GM19395 (cell line): ENCODE data around the gene ZBP1.

Experiments
- ATAC-seq: cut with Tn5 transposase; IDR thresholded peaks from one replicate; pipeline ENCODE4 v1.9.1; 2021; ENCODE audit warnings: mild to moderate bottlenecking, moderate library complexity; ENCODE audit not compliant: unreplicated experiment

ZBP1 gene

DNA sequence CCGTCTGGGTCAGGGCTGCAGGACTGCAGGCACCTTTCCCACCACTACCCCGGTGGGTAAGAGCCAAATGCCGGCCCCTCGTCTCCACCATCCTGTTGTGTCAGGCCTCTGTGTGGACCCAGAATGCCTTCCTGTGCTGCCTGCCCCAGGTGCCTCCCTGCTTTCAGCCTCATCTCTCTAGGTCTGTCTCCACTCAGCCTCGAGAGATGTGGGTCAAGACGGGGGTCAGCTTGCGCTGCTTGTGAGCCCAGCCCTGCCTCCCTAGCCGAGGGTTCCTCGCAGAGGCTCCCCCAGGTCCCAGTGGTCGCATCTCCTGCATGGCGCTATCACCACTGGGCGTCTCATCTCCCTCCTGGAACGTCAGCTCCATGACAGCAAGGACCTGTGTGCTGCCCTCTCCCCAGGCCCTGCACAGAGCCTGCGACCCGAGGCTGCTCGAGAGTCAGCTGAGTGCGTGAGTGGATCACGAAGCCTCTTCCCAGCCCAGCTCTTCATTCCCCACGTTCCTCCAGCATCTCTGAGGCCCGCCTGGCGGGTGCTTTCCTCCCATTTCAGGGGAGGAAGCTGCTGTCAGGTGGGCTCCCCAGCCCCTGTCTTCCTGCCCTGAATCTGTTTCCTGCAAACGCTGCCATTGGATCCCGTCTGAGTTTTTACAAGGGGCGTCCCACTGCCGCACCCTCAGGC is 38.7 kb upstream of the ZBP1 start:
- no peak for ATAC-seq

DNA sequence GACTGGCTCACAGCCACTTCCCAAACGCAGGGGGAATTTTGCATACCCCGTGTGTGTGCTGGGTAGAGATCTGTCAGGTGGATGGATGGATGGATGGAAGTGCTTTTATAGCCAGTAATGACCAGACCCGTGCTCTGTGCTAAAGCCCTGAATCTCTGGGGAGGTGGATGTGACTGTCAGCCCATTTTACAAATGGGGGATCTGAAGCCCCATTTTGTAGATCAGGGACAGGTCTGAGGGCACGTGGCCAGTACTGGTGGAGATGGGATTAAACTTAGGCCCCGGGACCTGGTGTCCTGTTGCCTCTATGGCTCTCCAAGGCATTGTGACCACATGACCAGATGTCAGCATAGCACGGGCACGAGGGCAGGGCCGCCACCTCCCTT is 38.2 kb upstream of the ZBP1 start:
- no peak for ATAC-seq

DNA sequence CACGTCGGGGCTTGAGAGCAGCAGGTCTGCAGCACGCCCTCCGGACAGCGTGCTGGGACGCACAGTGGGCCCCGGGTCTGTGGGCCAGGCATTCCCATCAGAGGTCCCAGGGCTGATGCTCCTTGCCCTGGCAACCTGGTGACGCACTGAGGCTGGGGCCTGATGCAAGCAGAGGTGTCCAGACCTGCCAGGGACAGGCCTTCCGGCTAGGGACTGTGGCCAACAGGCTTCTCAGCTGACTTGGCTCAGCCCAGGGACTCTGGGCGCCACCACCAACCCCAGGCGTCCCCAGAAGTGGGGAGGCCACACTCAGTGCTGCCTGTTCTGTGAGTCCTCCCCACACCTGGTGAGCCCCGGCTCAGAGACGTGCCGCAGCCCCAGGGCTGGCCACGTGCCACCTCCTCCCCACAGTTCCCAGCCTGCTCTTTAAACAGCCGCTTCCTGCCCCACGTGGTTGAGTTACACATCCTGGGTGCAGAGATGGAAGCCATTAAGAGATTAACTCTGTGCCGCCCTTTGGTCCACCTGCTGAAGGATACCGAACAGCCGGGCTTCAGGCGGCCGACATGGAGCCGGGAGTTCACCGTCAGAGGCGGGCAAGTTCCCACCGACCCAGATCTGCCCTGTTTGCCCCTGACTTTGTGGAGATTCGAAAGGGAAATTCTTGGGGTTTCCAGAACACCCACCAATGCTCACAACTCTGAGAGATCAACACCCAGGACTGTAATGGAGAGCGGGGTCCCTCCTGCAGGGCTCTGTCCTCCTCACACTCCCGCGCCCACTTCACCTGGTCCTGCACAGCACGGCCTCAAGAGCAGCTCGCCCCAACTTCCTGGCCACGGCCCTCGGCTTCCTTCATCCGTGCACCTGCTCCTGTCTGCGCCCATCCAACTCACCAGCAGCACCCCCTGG is 37.6 kb upstream of the ZBP1 start:
- no peak for ATAC-seq

DNA sequence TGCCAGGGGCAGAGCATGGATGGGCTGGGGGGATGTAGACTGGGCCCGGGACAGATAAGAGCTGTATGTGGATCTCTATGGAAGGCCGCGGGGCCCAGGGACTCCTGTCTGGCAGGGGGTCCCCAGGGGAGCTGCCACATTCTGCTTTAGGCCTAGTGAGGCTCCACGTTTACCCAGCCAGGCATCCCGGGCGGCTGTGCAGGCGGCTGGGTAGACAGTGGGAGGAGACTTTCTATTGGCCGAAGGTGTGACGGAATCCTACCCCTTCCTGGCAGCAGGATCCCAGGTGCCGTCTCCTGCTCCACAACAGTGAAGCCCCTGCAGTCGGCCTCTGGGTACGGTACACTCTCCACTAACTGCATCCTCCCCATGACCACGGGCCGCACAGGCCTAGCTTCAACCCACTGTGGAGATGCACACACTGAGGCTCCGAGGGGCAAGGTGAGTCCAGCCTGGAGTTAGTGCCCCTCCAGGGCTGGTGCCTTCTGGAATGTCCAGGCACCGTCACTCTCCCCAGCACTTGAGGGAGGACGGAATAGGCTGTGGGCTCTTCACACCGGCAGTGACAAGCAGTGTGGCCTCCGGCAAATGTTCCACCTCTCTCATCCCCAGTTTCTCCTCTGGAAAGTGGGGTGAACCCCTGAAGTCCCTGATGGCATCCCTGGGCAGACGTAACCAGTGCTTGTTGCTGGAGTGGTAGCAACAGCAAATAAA is 36.8 kb upstream of the ZBP1 start:
- ATAC-seq: no peak

DNA sequence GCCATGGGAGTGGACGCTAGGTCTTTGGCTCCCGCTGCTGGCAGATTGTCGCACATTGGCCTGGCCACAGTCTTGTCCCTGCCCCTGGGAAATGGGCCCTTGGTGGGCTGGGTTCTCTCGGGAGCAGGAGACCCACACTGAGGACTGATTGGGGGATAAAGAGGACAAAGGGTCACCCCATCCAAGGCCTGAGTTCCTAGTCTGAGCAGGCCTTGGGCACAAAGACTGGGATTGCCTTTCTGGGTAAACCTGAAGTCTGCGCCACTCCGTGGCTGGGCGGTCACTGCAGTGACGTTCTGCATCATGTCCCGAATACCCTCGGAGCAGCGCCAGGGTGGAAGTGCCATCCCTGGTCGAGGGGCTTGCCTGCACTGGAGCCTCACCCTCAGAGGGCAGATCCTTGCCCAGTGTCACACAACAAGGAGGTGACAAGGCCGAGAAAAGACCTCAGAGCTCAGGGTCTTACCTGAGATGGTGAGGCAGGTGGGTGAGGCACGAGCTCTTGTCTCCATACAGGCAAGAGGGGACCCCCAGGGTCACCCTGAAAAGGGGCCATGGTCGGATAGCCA is 36.1 kb upstream of the ZBP1 start:
- ATAC-seq: no peak

DNA sequence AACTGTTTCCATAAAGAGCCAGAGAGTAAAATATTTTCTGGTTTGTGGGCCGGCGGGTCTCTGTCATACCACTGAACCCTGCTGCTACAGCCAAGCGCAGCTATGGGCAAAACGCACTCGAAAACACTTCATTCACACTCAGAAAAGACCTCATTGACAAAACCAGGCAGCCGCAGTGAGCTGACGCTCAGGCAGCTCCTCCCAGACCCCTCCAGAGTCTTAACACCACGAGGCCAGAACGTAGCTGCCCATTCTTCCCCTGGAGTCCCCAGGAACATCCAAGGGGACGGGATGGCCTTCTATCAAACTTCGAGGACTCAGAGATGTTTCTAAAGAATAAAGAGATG is 35.6 kb upstream of the ZBP1 start:
- ATAC-seq: no peak

DNA sequence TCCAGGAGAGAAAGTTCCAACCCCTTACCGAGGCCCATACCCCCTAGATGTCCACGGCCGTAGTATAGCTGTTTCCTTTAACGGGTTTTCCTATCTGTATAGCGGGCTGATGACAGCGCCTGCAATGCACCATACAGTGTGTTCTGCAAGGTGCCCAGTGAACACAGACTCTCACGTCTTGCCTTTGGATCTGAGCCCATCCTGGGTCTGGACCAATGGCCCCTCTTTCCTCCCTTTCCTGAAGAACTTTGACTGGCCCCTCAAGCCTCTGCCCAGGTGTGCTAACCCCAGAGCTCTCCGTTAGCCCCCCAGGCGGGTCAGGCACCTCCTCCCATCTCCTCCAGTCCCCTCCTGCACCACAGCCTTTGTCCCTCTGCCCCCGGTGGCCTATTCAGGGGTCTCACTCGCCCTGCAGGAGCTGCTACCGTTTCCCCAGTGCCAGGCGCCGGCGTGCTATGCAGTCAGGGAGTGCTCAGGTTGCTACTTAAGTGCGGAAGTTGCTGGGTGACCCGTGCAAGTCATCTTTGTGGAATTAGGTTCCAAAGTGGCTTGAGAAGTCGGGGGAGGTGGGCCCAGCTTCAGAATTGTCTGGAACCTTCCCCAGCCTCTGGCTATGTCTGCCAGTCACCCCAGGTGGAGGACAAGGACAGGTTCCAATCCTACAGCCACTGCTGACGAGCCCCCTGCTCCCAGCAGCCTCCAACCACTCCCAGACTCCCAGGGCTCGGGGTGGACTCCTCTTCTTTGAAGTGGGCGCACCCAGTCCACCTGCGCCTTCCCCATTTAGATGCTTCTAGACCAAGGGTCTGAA is 35.0 kb upstream of the ZBP1 start:
- ATAC-seq: no peak

DNA sequence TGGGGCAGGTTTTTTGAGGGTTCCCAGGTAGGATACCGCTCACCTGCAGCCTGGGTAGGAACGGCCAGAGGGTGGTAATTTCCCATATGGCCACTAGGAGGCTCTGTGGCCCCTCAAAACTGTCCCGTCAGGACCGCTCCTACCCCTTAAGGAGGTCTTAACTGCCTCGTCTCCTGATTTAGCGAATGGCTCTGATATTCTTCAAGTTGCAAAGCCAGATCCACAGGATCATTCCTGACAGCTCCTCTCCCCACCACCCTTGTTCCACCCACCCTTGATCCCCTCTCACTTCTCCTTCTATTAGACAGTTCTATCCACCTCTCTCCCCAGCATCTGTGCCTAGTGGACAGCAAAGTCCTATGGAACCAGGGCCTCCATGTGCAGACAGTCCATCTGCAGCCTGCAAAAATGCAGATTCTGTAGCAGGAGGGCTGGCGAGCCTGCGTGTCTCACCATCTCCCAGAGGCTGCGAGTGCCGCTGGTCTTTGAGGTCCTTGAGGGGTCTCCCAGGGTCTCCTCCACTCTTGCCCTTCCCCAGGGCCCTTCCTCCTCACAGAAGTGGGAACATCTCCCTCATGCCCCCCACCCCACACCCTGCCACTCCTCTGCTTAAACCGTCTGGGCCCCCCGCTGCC is 34.3 kb upstream of the ZBP1 start:
- ATAC-seq: peak; percentile 76

DNA sequence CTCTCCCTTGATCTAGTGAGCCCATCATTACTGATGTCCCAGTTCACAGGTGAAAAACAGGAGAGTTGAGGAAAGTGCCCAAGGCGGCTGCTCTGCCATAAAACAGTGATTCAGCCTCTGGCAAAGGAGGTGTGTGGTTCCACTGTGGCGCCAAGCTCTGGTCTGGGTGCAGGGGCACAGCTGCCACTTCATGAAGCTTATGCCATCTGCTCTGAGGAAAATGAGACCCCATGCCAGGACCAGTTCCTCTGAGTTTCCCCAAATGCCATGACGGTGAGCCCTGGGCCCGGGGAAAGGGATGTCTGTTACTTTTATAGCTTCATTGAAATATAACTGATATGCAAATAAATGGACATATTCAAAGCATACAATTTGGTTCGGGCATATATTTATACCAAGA is 33.7 kb upstream of the ZBP1 start:
- no peak for ATAC-seq

DNA sequence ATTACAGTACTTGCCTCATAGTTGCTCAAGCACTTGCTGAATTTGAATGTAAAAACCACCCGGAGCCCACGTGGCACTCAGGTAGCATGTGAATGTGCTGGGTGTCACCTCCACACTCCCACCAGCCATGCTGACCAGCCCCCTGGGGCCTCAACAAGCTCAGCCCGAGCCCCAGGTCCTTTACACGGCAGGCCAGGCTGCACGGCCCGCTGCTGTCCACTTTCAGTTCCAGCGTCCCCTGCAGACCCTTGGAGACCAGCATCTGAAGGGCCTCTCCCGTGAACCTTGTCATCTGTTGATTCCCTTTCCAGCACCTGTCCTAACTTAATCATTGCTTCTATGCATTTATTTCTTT is 33.3 kb upstream of the ZBP1 start:
- no peak for ATAC-seq

DNA sequence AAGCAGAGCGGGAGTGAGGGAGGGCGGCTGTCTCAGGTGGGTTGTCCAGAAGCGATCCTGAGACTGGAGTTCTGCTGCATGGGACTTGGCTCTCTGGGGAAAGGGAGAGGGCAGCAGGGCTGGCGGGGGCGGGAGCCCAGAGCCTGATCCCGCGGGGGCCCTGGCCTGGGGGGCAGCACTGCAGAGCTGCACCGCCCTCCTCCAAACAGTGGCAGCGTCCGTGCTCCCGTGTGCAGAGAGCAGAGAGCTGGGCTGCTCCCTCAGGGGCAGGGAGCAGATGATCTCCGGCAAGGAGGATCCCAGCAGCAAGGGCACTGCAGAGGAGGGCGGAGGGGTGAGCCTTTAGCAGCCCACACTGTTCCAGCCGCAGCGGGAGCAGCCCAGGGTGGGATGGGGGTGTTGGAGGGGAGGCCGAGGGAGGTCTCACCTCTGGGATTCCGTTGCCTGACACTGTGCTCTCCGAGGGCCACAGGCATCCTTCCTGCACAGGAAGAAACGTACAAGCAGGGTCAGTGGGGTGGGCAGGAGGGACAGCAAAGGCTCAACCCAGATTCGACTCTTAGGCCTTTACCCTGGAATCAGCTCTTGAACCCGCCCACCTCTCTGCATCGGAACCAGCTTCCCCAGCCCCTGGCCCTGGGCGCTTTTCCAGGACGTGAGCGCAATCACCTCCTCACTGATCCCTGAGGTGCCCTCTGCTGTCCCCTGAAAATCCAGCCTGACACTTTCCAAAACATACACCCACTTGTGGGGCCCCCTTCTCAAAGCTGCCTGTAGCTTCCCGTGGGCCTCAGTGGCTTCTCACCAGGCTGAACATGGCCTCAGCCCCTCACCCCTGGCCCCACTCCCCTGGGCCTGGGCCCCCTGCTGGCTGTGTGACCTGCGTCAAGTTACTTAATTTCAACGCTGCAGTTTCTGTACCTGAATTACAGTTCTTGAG is 32.6 kb upstream of the ZBP1 start:
- ATAC-seq: no peak

DNA sequence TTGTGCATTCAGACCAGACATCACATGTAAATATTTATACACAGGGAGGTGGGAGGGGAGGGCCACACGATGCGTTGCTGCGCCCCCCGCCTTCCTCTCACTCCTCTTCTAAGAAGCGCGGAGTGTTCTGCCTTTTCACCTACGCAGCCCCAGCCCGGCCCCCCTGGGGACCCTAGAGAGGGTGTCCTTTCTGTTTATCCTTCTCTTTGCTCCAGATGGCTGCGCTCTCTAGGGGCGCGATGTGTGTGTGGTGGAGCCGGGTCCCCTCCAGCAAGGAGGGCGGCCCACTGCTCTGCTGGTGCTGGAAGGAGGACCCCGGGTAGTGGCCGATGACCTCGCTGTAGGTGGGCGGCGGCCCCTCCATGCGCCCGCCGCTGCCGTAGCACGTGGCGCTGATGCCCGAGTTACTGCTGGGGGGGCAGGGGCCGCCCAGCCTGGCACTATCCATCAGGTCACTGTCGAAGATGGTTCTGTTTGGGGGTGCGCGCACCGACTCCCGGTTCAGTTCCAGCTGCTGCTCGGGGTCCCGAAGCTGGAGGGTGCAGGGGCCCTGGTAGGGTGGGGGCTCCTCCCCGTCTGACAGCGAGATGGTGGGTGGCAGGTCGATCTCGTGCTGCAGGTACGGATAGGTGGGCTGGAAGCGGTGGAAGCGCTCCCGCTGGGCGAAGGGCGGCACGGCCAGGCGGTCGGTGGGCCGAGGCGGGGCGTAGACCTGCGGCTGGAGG is 31.8 kb upstream of the ZBP1 start:
- ATAC-seq: no peak

DNA sequence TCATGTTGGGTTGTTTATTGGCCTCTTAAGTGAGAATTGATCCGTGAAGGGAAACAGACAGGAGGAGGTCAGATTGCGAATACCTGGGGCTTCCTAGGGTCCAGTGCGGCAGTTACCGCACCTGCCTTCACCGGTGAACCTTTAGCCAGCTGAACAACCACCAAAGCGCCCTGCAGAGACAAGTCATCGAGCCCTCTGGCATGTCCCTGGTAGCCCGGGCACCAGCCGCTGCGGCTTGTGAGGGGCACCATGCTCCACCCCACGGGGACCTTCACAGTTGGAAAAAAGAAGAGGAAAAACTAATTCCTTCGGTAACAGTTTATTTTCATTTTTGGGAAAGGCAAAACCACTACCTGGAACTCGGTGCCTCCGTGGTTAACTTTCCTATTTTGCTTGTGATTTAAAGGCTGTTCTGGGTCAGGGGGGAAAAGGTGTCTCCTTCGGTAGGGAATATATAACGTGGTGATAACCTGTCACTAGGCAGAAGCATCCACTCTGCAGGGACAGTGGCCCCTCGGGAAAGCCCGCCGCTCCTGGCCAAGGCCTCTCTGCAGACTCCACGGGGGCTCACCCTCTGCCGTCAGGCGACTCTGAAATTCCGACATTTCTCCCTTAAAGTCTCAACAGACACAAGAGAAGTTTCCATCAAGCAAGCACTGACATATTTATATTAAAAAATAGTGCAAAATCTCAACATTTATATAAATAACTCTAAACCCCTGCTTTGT is 30.7 kb upstream of the ZBP1 start:
- no peak for ATAC-seq

DNA sequence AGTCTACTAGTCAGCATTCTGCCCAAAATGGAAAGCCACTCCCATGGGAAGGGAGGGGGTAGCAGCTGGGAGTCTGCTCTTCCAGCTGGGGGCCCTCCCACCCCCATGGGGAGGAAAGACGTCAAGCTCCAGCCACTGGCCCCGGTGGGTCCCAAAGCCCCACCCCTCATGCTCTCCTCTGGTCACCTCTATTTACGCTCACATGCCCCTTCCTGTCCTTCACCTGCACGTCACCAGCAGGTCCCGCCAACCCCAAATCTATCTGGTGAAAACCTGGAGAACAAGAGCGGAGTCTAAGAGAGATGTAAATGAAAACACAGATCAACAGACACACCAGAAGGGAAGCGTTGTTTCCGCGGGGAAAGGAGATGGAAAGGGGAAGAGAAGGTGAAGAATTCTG is 30.0 kb upstream of the ZBP1 start:
- no peak for ATAC-seq

DNA sequence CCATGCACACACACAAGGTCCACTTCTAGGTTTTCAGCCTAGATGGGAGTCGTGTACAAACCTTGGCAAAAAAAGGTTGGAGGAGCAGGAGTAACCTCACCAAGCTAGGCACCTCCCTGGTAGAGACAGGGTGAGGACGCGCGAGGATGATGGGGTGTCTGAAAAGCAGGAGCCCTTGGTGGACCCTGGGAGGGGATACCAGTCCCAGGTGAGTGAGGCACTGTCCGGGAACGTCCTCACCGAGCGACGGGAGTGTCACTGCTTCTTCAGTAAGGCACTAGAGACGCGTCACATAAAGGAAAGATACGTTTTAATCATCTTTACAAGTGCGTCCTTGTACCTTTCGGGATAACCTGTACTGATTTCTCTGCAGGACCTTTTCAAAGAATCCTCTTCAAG is 29.4 kb upstream of the ZBP1 start:
- no peak for ATAC-seq

DNA sequence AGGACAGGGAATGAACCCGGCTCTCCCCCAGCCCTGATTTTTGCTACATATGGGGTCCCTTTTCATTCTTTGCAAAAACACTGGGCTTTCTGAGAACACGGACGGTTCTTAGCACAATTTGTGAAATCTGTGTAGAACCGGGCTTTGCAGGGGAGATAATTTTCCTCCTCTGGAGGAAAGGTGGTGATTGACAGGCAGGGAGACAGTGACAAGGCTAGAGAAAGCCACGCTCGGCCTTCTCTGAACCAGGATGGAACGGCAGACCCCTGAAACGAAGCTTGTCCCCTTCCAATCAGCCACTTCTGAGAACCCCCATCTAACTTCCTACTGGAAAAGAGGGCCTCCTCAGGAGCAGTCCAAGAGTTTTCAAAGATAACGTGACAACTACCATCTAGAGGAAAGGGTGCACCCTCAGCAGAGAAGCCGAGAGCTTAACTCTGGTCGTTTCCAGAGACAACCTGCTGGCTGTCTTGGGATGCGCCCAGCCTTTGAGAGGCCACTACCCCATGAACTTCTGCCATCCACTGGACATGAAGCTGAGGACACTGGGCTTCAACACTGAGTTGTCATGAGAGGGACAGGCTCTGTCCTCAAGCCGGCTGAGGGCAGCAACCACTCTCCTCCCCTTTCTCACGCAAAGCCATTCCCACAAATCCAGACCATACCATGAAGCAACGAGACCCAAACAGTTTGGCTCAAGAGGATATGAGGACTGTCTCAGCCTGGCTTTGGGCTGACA is 28.8 kb upstream of the ZBP1 start:
- ATAC-seq: no peak
